AG09309 (cell line): ENCODE data around the gene CST1.
"Not testable (repeated sequence)": the region's sequence is repeated elsewhere in the genome, so short reads cannot be mapped to it uniquely, and the experiment has no call there.

Experiments
- DNase-seq: peaks from one replicate; pipeline ENCODE4 v3.0.0-alpha.2; 2010; ENCODE audit warnings: low read depth
- H3K4me3 ChIP-seq: 2 replicates; pipeline ENCODE4 v1.5.1; 2011; ENCODE audit warnings: mild to moderate bottlenecking, low read depth, low read length, moderate library complexity; ENCODE audit not compliant: control insufficient read depth
- CTCF ChIP-seq: IDR thresholded peaks from 2 replicates; pipeline ENCODE4 v1.5.1; 2011; ENCODE audit warnings: mild to moderate bottlenecking, low read depth, low read length, inconsistent platforms; ENCODE audit not compliant: insufficient read depth, control insufficient read depth; ENCODE audit errors: missing control alignments

CST1 gene

GRCh38 chr20:23745247-23745646, 5.5 kb downstream of the CST1 start:
- TF ChIP-seq CTCF = no peak
- no peak for DNase-seq
- no peak overlapping the region for H3K4me3 ChIP-seq

GRCh38 chr20:23744817-23745216, 5.9 kb downstream of the CST1 start:
- no peak for DNase-seq
- no peak for TF ChIP-seq CTCF
- no peak overlapping the region for H3K4me3 ChIP-seq

- not testable (repeated sequence) for H3K4me3 ChIP-seq, DNase-seq
These were observed 15.3 kb downstream of the CST1 start for GRCh38 chr20:23735391-23735790.

GRCh38 chr20:23734949-23735348, 15.8 kb downstream of the CST1 start:
- DNase-seq, H3K4me3 ChIP-seq: not testable (repeated sequence)

- not testable (repeated sequence) for H3K4me3 ChIP-seq, DNase-seq
These were observed 16.3 kb downstream of the CST1 start for GRCh38 chr20:23734440-23734839.

- TF ChIP-seq CTCF = no peak
- no peak overlapping the region for H3K4me3 ChIP-seq
- DNase-seq = no peak
These were observed 23.7 kb downstream of the CST1 start for GRCh38 chr20:23727016-23727415.

- no peak for DNase-seq
- H3K4me3 ChIP-seq = no peak overlapping the region
- TF ChIP-seq CTCF = no peak
These were observed 25.6 kb downstream of the CST1 start for GRCh38 chr20:23725102-23725501.

- DNase-seq, H3K4me3 ChIP-seq: not testable (repeated sequence)
- TF ChIP-seq CTCF = peak; percentile 61
These were observed 27.0 kb downstream of the CST1 start for GRCh38 chr20:23723659-23724307.

- not testable (repeated sequence) for DNase-seq, H3K4me3 ChIP-seq
These were observed 27.9 kb downstream of the CST1 start for GRCh38 chr20:23722851-23723250.
